Cardiac fibroblast (primary cell): ENCODE data around the gene SPEN.
"Not testable (repeated sequence)": the region's sequence is repeated elsewhere in the genome, so short reads cannot be mapped to it uniquely, and the experiment has no call there.

Experiments used
- DNase-seq, 2 donors: peaks; one replicate each; pipeline versions ENCODE4 v3.0.0 to v3.0.0-alpha.2; 2010; ENCODE audit warnings: low read depth in 2 of 2
- H3K4me3 ChIP-seq, 2 donors: replicated peaks in 1 of 2; 1 replicate in 1 of 2; 2 replicates in 1 of 2; pipeline ENCODE4 v1.5.1; 2011; ENCODE audit warnings: low read depth in 2 of 2, low read length in 2 of 2, mild to moderate bottlenecking in 2 of 2, moderate library complexity in 1 of 2
- CTCF ChIP-seq: IDR thresholded peaks from one replicate; pipeline ENCODE4 v1.5.1; 2011; ENCODE audit warnings: low read depth, mild to moderate bottlenecking, low read length, inconsistent platforms

SPEN gene

GRCh38 chr1:15885701-15886610 lies 38.4 kb downstream of the SPEN start:
- peak overlapping the region; percentile 32 to 41 for H3K4me3 ChIP-seq
- peak; percentile 46 for TF ChIP-seq CTCF
- peak; percentile 96 to 98 for DNase-seq

GRCh38 chr1:15886611-15887167 lies 39.2 kb downstream of the SPEN start:
- no peak for TF ChIP-seq CTCF
- no peak for DNase-seq
- H3K4me3 ChIP-seq = peak overlapping the region; percentile 6 to 32

- peak; percentile 36 to 61 for DNase-seq
- not testable (repeated sequence) for H3K4me3 ChIP-seq
Observed at GRCh38 chr1:15892857-15893599, 45.5 kb downstream of the SPEN start.

GRCh38 chr1:15895233-15895632 lies 47.7 kb downstream of the SPEN start:
- no peak for DNase-seq
- TF ChIP-seq CTCF = no peak
- no peak overlapping the region for H3K4me3 ChIP-seq

- not testable (repeated sequence) for DNase-seq, H3K4me3 ChIP-seq
Observed at GRCh38 chr1:15896841-15897610, 49.5 kb downstream of the SPEN start.

- no peak for TF ChIP-seq CTCF
- H3K4me3 ChIP-seq = no peak overlapping the region
- no peak for DNase-seq
Observed at GRCh38 chr1:15899266-15899665, 51.8 kb downstream of the SPEN start.

GRCh38 chr1:15900662-15901279 lies 53.3 kb downstream of the SPEN start:
- no peak for TF ChIP-seq CTCF
- DNase-seq = no peak
- H3K4me3 ChIP-seq = no peak overlapping the region
